ENCODE data around the gene EBNA1BP2.

- TF ChIP-seq CTCF (conservative IDR thresholded peaks at IDR 0.05; ENCODE audit: low read length) (no peak), EZH2phosphoT487 (IDR thresholded peaks at IDR 0.05; ENCODE audit: borderline replicate concordance) (no peak)
These were observed 31.5 kb downstream of the EBNA1BP2 start for GRCh38 chr1:43140583-43140982.

All from Loucy (cell line).